SU-DHL-6 (cell line): Measurements from ENCODE around the gene CDK5RAP2.

ENCODE experiments used
- H2AFZ ChIP-seq: fragments of 200-600 bp; sonication (generic); 2 replicates; pipeline ENCODE4 v1.6.1; 2014; ENCODE audit warnings: low read depth, mild to moderate bottlenecking, moderate library complexity, mixed read lengths, antibody characterized with exemption, low read length; ENCODE audit not compliant: severe bottlenecking
- H3F3A ChIP-seq: fragments of 200-600 bp; shearing (Covaris generic); 2 replicates; pipeline ENCODE4 v1.6.0; 2016; ENCODE audit warnings: antibody characterized with exemption, mild to moderate bottlenecking; ENCODE audit not compliant: insufficient read depth
- H3K27ac ChIP-seq: fragments of 200-600 bp; sonication (generic); 2 replicates; pipeline ENCODE4 v1.5.1; 2016; ENCODE audit warnings: low read depth, mild to moderate bottlenecking, low read length, moderate library complexity, mixed read lengths
- H3K27me3 ChIP-seq: fragments of 200-600 bp; sonication (generic), shearing (Covaris generic); 2 replicates; pipeline ENCODE4 v1.6.0; 2014; ENCODE audit warnings: mild to moderate bottlenecking, low read length
- H3K36me3 ChIP-seq: fragments of 200-600 bp; sonication (generic); 2 replicates; pipeline ENCODE4 v1.6.1; 2014; ENCODE audit warnings: mild to moderate bottlenecking, low read length, mixed read lengths
- H3K4me2 ChIP-seq: fragments of 300-600, 200-600 bp; shearing (Covaris generic), sonication (generic); 2 replicates; pipeline ENCODE4 v1.6.0; 2014; ENCODE audit warnings: low read length, low read depth, mild to moderate bottlenecking; ENCODE audit not compliant: poor library complexity, severe bottlenecking
- H3K4me3 ChIP-seq: fragments of 200-600 bp; sonication (generic); 2 replicates; pipeline ENCODE4 v1.5.1; 2014; ENCODE audit warnings: antibody characterized with exemption, low read length, mild to moderate bottlenecking, mixed read lengths; ENCODE audit not compliant: insufficient read depth, poor library complexity, severe bottlenecking
- H3K79me2 ChIP-seq: fragments of 200-600 bp; sonication (generic); 2 replicates; pipeline ENCODE4 v1.6.1; 2014; ENCODE audit warnings: mild to moderate bottlenecking, low read length, moderate library complexity; ENCODE audit not compliant: insufficient read depth
- H3K9ac ChIP-seq: fragments of 200-600 bp; sonication (generic); 2 replicates; pipeline ENCODE4 v1.7.0; 2014; ENCODE audit warnings: mild to moderate bottlenecking, low read length
- H3K9me2 ChIP-seq: fragments of 200-600 bp; sonication (generic); replicated peaks from 2 replicates; pipeline ENCODE4 v1.6.1; 2014; ENCODE audit warnings: low read length; ENCODE audit not compliant: insufficient read depth
- H3K9me3 ChIP-seq: fragments of 200-600 bp; sonication (generic); 2 replicates; pipeline ENCODE4 v1.6.1; 2014; ENCODE audit warnings: low read length, mixed read lengths; ENCODE audit not compliant: insufficient read depth
- H4K20me1 ChIP-seq: fragments of 200-600 bp; sonication (generic); 2 replicates; pipeline ENCODE4 v1.6.1; 2014; ENCODE audit warnings: low read depth, mild to moderate bottlenecking, antibody characterized with exemption, low read length, moderate library complexity, mixed read lengths
- CTCF ChIP-seq: fragments of 200-600 bp; sonication (generic); IDR thresholded peaks from one replicate; pipeline ENCODE4 v1.5.1; 2017; ENCODE audit warnings: antibody characterized with exemption, mild to moderate bottlenecking, low read length, moderate library complexity; ENCODE audit not compliant: insufficient read depth, poor library complexity, severe bottlenecking
- EZH2phosphoT487 ChIP-seq: fragments of 200-600 bp; sonication (generic), shearing (Covaris generic); conservative IDR thresholded peaks from 2 replicates; pipeline ENCODE4 v1.6.1; 2018; ENCODE audit warnings: mild to moderate bottlenecking, antibody characterized with exemption, low read length, moderate library complexity, mixed read lengths

CDK5RAP2 gene

GRCh38 chr9:120387257-120388002 is 192.5 kb downstream of the CDK5RAP2 start:
- H3K27me3 ChIP-seq, result no peaks in the 10 kb centered on the region
- no peak overlapping the region for H3K4me2 ChIP-seq
- no peak overlapping the region for H2AFZ ChIP-seq
- no peak overlapping the region for H3K9ac ChIP-seq
- H3F3A ChIP-seq, result no peaks in the 10 kb centered on the region
- H3K9me3 ChIP-seq, result no peaks in the 10 kb centered on the region
- H4K20me1 ChIP-seq, result no peaks in the 10 kb centered on the region
- H3K9me2 ChIP-seq, result no peaks in the 10 kb centered on the region
- H3K79me2 ChIP-seq, result no peaks in the 10 kb centered on the region
- H3K4me3 ChIP-seq, result no peak overlapping the region
- no peak overlapping the region for H3K27ac ChIP-seq
- TF ChIP-seq EZH2phosphoT487 (no peak), CTCF (no peak)
- no peaks in the 10 kb centered on the region; the same call in 1 of the 2 replicates for H3K36me3 ChIP-seq

- Histone ChIP-seq H3F3A (no peaks in the 10 kb centered on the region), H3K79me2 (no peaks in the 10 kb centered on the region), H3K27ac (no peak overlapping the region), H3K4me2 (no peak overlapping the region), H3K36me3 (no peaks in the 10 kb centered on the region), H3K9ac (no peak overlapping the region), H3K27me3 (no peaks in the 10 kb centered on the region), H3K9me3 (no peaks in the 10 kb centered on the region), H3K9me2 (no peaks in the 10 kb centered on the region), H2AFZ (no peak overlapping the region), H3K4me3 (no peak overlapping the region), H4K20me1 (no peaks in the 10 kb centered on the region)
- TF ChIP-seq EZH2phosphoT487 (no peak), CTCF (no peak)
These were observed 193.4 kb downstream of the CDK5RAP2 start for GRCh38 chr9:120386390-120387131.

- H3F3A ChIP-seq, result no peaks in the 10 kb centered on the region
- no peaks in the 10 kb centered on the region for H3K36me3 ChIP-seq
- no peak overlapping the region for H3K4me3 ChIP-seq
- no peak overlapping the region for H2AFZ ChIP-seq
- H3K27ac ChIP-seq, result no peak overlapping the region
- H3K79me2 ChIP-seq, result no peaks in the 10 kb centered on the region
- H3K27me3 ChIP-seq, result no peaks in the 10 kb centered on the region
- TF ChIP-seq EZH2phosphoT487, result no peak
- TF ChIP-seq CTCF, result no peak
- no peaks in the 10 kb centered on the region for H4K20me1 ChIP-seq
- H3K9me3 ChIP-seq, result no peaks in the 10 kb centered on the region
- no peaks in the 10 kb centered on the region for H3K9me2 ChIP-seq
- H3K9ac ChIP-seq, result no peak overlapping the region
- no peak overlapping the region for H3K4me2 ChIP-seq
These were observed 194.2 kb downstream of the CDK5RAP2 start for GRCh38 chr9:120385606-120386389.
